ENCODE results near the gene NPBWR2. TPM values are rescaled to one million over a fixed set of nuclear protein-coding genes. Genes with fewer than 3 reads are reported as not detected.

NPBWR2 gene
- total and polyA plus RNA-seq, 2 donors (not counting 3 experiments of a cell fraction or from before 2014, with no cell fraction given), result not detected

GRCh38 chr20:64102647-64103354, 4.6 kb downstream of the NPBWR2 start:
- no TSS peak for BruUV-seq (replicated peaks)
- Histone ChIP-seq H3K27ac (ENCODE audit: insufficient read depth, low read depth, low read length) (no peak overlapping the region), H3K27me3 (ENCODE audit: control insufficient read depth in 2 of 2, insufficient read depth in 2 of 2, low read length in 2 of 2) (peaks cover 19 to 22% of the 10 kb centered on the region in 2 experiments), H3K4me1 (ENCODE audit: control insufficient read depth, extremely low read depth, insufficient read depth, low read length) (no peaks in the 10 kb centered on the region), H2AFZ (ENCODE audit: low read depth, low read length) (no peak overlapping the region), H3K9ac (replicated peaks; ENCODE audit: extremely low read depth, insufficient read depth, low read length) (no peak overlapping the region), H3K4me2 (ENCODE audit: insufficient read depth, low read length) (no peak overlapping the region), H3K4me3 (replicated peaks in 1 of 3; ENCODE audit: insufficient read depth in 1 of 3, low read depth in 1 of 3, low read length in 3 of 3) (no peak overlapping the region), H3K36me3 (ENCODE audit: control insufficient read depth in 2 of 2, extremely low read depth in 1 of 2, insufficient read depth in 2 of 2, low read length in 2 of 2) (no peaks in the 10 kb centered on the region), H3K9me3 (replicated peaks; ENCODE audit: control insufficient read depth, insufficient read depth, low read length) (no peaks in the 10 kb centered on the region), H3K79me2 (ENCODE audit: control insufficient read depth, insufficient read depth, low read length) (no peaks in the 10 kb centered on the region), H3K9me1 (replicated peaks; ENCODE audit: control insufficient read depth, extremely low read depth, insufficient read depth, low read length) (no peaks in the 10 kb centered on the region), H4K20me1 (replicated peaks; ENCODE audit: control insufficient read depth, extremely low read depth, insufficient read depth, low read length) (no peaks in the 10 kb centered on the region)
- FAIRE-seq, result no peak
- no peak for TF ChIP-seq FOS (IDR thresholded peaks at IDR 0.05; ENCODE audit: borderline replicate concordance, insufficient read depth, low read length)
- intact Hi-C loops (cut with micrococcal nuclease), result loop anchor here (1.0 kb wide), 2 partner anchors 18 to 20 kb away; no protein-coding TSS in a partner anchor
- CTCF ChIA-PET, result interaction anchor here (0.6 to 2.4 kb wide), 8 partner anchors 9 to 122 kb away, joined by 3 to 22 read pairs (median 7); partner anchors contain the start of gene LKAAEAR1
- POLR2A ChIA-PET, result no interaction called here
- no peak for DNase-seq (ENCODE audit: low read depth, low spot score)
- dilution Hi-C loops (cut with MboI; ENCODE audit: extremely low pct_ligation_motif_present, low sequenced_read_pairs), result no loop called here

- POLR2A ChIA-PET, result no interaction called here
- TF ChIP-seq JUN (IDR thresholded peaks at IDR 0.05; ENCODE audit: borderline replicate concordance, insufficient read depth, insufficient read length, low read depth) (no peak), EZH2 (IDR thresholded peaks at IDR 0.05; ENCODE audit: borderline replicate concordance, low read depth, low read length, severe bottlenecking) (peak; percentile 62), CTCF (IDR thresholded peaks at IDR 0.05; ENCODE audit: extremely low read depth in 1 of 2, insufficient read depth in 1 of 2, low read depth in 1 of 2, low read length in 2 of 2) (peak; percentile 78 to 86)
- intact Hi-C loops (cut with micrococcal nuclease) (loop anchor here (1.0 kb wide), 2 partner anchors 18 to 19 kb away; no protein-coding TSS in a partner anchor), dilution Hi-C loops (cut with MboI; ENCODE audit: extremely low pct_ligation_motif_present, low sequenced_read_pairs) (no loop called here)
- H3K9ac ChIP-seq (replicated peaks; ENCODE audit: extremely low read depth, insufficient read depth, low read length), result no peak overlapping the region
- H3K4me1 ChIP-seq (ENCODE audit: control insufficient read depth, extremely low read depth, insufficient read depth, low read length), result no peaks in the 10 kb centered on the region
- no peaks in the 10 kb centered on the region for H3K79me2 ChIP-seq (ENCODE audit: control insufficient read depth, insufficient read depth, low read length)
- peak overlapping the region; percentile 37 for H2AFZ ChIP-seq (ENCODE audit: low read depth, low read length)
- CTCF ChIA-PET, result interaction anchor here (0.6 to 2.4 kb wide), 9 partner anchors 8 to 121 kb away, joined by 3 to 22 read pairs (median 5); partner anchors contain the start of gene LKAAEAR1
- no peaks in the 10 kb centered on the region for H4K20me1 ChIP-seq (replicated peaks; ENCODE audit: control insufficient read depth, extremely low read depth, insufficient read depth, low read length)
- H3K4me2 ChIP-seq (ENCODE audit: insufficient read depth, low read length), result no peak overlapping the region
- H3K27me3 ChIP-seq (ENCODE audit: control insufficient read depth in 2 of 2, insufficient read depth in 2 of 2, low read length in 2 of 2), result peaks cover 19 to 22% of the 10 kb centered on the region in 2 experiments
- H3K9me1 ChIP-seq (replicated peaks; ENCODE audit: control insufficient read depth, extremely low read depth, insufficient read depth, low read length), result no peaks in the 10 kb centered on the region
- FAIRE-seq, result no peak
- H3K36me3 ChIP-seq (ENCODE audit: control insufficient read depth in 2 of 2, extremely low read depth in 1 of 2, insufficient read depth in 2 of 2, low read length in 2 of 2), result no peaks in the 10 kb centered on the region
- H3K4me3 ChIP-seq (replicated peaks in 1 of 3; ENCODE audit: insufficient read depth in 1 of 3, low read depth in 1 of 3, low read length in 3 of 3), result no peak overlapping the region
- DNase-seq (ENCODE audit: low read depth, low spot score), result peak; percentile 21
- no peaks in the 10 kb centered on the region for H3K9me3 ChIP-seq (replicated peaks; ENCODE audit: control insufficient read depth, insufficient read depth, low read length)
- no TSS peak for BruUV-seq (replicated peaks)
- no peak overlapping the region for H3K27ac ChIP-seq (ENCODE audit: insufficient read depth, low read depth, low read length)
Measured at GRCh38 chr20:64101731-64102621, 5.4 kb downstream of the NPBWR2 start.
